HEK293 (cell line): Measurements from ENCODE around the gene ATP12A.

ENCODE experiments used
- CTCF ChIA-PET: fragments of 350-600 bp; formaldehyde crosslinking; extraction: SDS; loops from one replicate; lab custom pipeline; 2021; ENCODE audit warnings: antibody characterized with exemption; lab: Yijun Ruan, JAX
- POLR2A ChIA-PET: fragments of 300-600 bp; formaldehyde crosslinking; extraction: SDS; loops from one replicate; lab custom pipeline; 2020; ENCODE audit warnings: antibody characterized with exemption, inconsistent platforms; lab: Yijun Ruan, JAX
- H3K27ac ChIP-seq: fragments of 200-500 bp; sonication (Bioruptor generic); 2 replicates; pipeline ENCODE4 v1.5.1; 2014; ENCODE audit warnings: low read depth, low read length, control low read depth, inconsistent platforms; ENCODE audit errors: extremely low read depth
- H3K36me3 ChIP-seq, 2 experiments: fragments of 200-500 bp in 1 of 2; sonication (Bioruptor generic) in 1 of 2; 1 replicate in 1 of 2; 2 replicates in 1 of 2; pipeline ENCODE4 v1.5.1; 2014 to 2017; ENCODE audit warnings: inconsistent platforms in 2 of 2, low read length in 2 of 2; ENCODE audit not compliant: control insufficient read depth in 2 of 2, insufficient read depth in 1 of 2
- H3K4me1 ChIP-seq: fragments of 200-500 bp; sonication (Bioruptor generic); 2 replicates; pipeline ENCODE4 v1.5.1; 2014; ENCODE audit warnings: mild to moderate bottlenecking, low read length, inconsistent platforms; ENCODE audit not compliant: control insufficient read depth, insufficient read depth
- H3K4me3 ChIP-seq: 2 replicates; pipeline ENCODE4 v1.5.1; 2011; ENCODE audit warnings: low read depth, mild to moderate bottlenecking, control low read depth, low read length, moderate library complexity
- H3K9me3 ChIP-seq: fragments of 200-500 bp; sonication (Bioruptor generic); 2 replicates; pipeline ENCODE4 v1.5.1; 2014; ENCODE audit warnings: low read depth, low read length, inconsistent platforms; ENCODE audit not compliant: control insufficient read depth, insufficient read depth
- CTCF ChIP-seq: fragments of 450-650 bp; formaldehyde crosslinking; IDR thresholded peaks from 2 replicates; pipeline ENCODE4 v1.5.1; 2016; ENCODE audit warnings: missing biosample characterization, missing genetic modification characterization
- EGR2 ChIP-seq: fragments of 450-650 bp; formaldehyde crosslinking; IDR thresholded peaks from 2 replicates; pipeline ENCODE4 v1.5.1; 2016; ENCODE audit warnings: low read depth, missing biosample characterization, missing genetic modification characterization
- GFI1B ChIP-seq: fragments of 450-650 bp; formaldehyde crosslinking; IDR thresholded peaks from 2 replicates; pipeline ENCODE4 v1.5.1; 2016; ENCODE audit warnings: missing biosample characterization, missing genetic modification characterization
- GLI4 ChIP-seq: fragments of 450-650 bp; formaldehyde crosslinking; IDR thresholded peaks from 2 replicates; pipeline ENCODE4 v1.5.1; 2016; ENCODE audit warnings: missing biosample characterization, missing genetic modification characterization
- GLIS1 ChIP-seq: fragments of 450-650 bp; formaldehyde crosslinking; IDR thresholded peaks from 2 replicates; pipeline ENCODE4 v1.5.1; 2016; ENCODE audit warnings: missing biosample characterization, missing genetic modification characterization
- IKZF3 ChIP-seq: fragments of 450-650 bp; IDR thresholded peaks from 2 replicates; pipeline ENCODE4 v1.5.0; 2018; ENCODE audit warnings: missing biosample characterization, mild to moderate bottlenecking, missing genetic modification characterization, moderate library complexity
- INSM2 ChIP-seq: fragments of 450-650 bp; formaldehyde crosslinking; IDR thresholded peaks from 2 replicates; pipeline ENCODE4 v1.5.1; 2016; ENCODE audit warnings: missing biosample characterization, missing genetic modification characterization
- SCRT2 ChIP-seq: fragments of 450-650 bp; formaldehyde crosslinking; IDR thresholded peaks from 2 replicates; pipeline ENCODE4 v1.5.1; 2016; ENCODE audit warnings: missing biosample characterization, missing genetic modification characterization
- TSHZ1 ChIP-seq: fragments of 450-650 bp; formaldehyde crosslinking; IDR thresholded peaks from 2 replicates; pipeline ENCODE4 v1.5.1; 2016; ENCODE audit warnings: missing biosample characterization, missing genetic modification characterization, borderline replicate concordance
- ZBTB6 ChIP-seq: fragments of 450-650 bp; formaldehyde crosslinking; IDR thresholded peaks from 2 replicates; pipeline ENCODE4 v1.5.1; 2017; ENCODE audit warnings: missing biosample characterization, missing genetic modification characterization
- ZFP37 ChIP-seq: fragments of 450-650 bp; formaldehyde crosslinking; IDR thresholded peaks from 2 replicates; pipeline ENCODE4 v1.5.1; 2016; ENCODE audit warnings: missing biosample characterization, missing genetic modification characterization
- ZFP69B ChIP-seq: fragments of 450-650 bp; formaldehyde crosslinking; IDR thresholded peaks from 2 replicates; pipeline ENCODE4 v1.5.1; 2016; ENCODE audit warnings: missing biosample characterization, missing genetic modification characterization
- ZNF10 ChIP-seq: fragments of 450-650 bp; formaldehyde crosslinking; IDR thresholded peaks from 2 replicates; pipeline ENCODE4 v1.5.1; 2017; ENCODE audit warnings: missing biosample characterization, missing genetic modification characterization
- ZNF155 ChIP-seq: fragments of 450-650 bp; formaldehyde crosslinking; IDR thresholded peaks from 2 replicates; pipeline ENCODE4 v1.5.1; 2016; ENCODE audit warnings: missing biosample characterization, missing genetic modification characterization
- ZNF211 ChIP-seq: fragments of 450-650 bp; formaldehyde crosslinking; IDR thresholded peaks from 2 replicates; pipeline ENCODE4 v1.5.1; 2016; ENCODE audit warnings: low read depth, missing biosample characterization, missing genetic modification characterization
- ZNF214 ChIP-seq: fragments of 450-650 bp; formaldehyde crosslinking; IDR thresholded peaks from 2 replicates; pipeline ENCODE4 v1.5.1; 2017; ENCODE audit warnings: missing biosample characterization, mild to moderate bottlenecking, missing genetic modification characterization, borderline replicate concordance
- ZNF23 ChIP-seq: fragments of 450-650 bp; formaldehyde crosslinking; IDR thresholded peaks from 2 replicates; pipeline ENCODE4 v1.5.1; 2016; ENCODE audit warnings: missing biosample characterization, missing genetic modification characterization, borderline replicate concordance
- ZNF350 ChIP-seq: fragments of 450-650 bp; formaldehyde crosslinking; IDR thresholded peaks from 2 replicates; pipeline ENCODE4 v1.5.0; 2017; ENCODE audit warnings: missing biosample characterization, mild to moderate bottlenecking, missing genetic modification characterization
- ZNF600 ChIP-seq: fragments of 450-650 bp; formaldehyde crosslinking; IDR thresholded peaks from 2 replicates; pipeline ENCODE4 v1.5.1; 2016; ENCODE audit warnings: missing biosample characterization, missing genetic modification characterization
- TF ChIP-seq, protein P1 (sequence below): fragments of 450-650 bp; formaldehyde crosslinking; IDR thresholded peaks from 2 replicates; pipeline ENCODE4 v1.5.1; 2016; ENCODE audit warnings: missing biosample characterization, missing genetic modification characterization, low read depth

The ATP12A gene

DNA sequence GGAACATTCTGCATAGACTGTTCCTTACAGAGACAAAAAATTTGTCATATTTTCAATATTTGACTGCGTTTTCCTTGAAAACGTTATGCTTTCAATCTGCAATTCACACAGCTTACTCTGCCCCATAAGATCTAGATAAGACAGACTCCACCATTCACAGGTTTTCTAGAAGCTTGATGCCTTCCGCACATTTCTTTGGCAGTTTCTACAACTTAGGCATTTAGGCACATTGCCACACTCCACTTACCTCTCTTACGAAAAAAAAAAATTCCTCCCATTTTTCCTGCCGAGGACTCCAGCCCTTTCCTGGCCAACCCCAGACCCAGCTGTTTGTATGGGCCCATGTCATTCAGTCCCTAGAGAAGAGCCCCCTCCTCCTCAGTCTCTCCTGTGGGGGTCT is 11.2 kb downstream of the ATP12A start:
- H3K27ac ChIP-seq: no peak overlapping the region

GRCh38 chr13:24692561-24692960 is 12.4 kb downstream of the ATP12A start:
- ChIA-PET CTCF (interaction anchor here (0.9 to 4.2 kb wide), 7 partner anchors 9 to 33 kb away, joined by 3 to 48 read pairs (median 7); no protein-coding TSS in a partner anchor), POLR2A (no interaction called here)
- Histone ChIP-seq H3K27ac (no peak overlapping the region), H3K9me3 (no peaks in the 10 kb centered on the region), H3K4me3 (no peak overlapping the region), H3K4me1 (peaks cover 3% of the 10 kb centered on the region; the same call in 1 of the 2 replicates), H3K36me3 (no peaks in the 10 kb centered on the region)
- no peak for TF ChIP-seq IKZF3 (tag by site-specific recombination)
- TF ChIP-seq GFI1B (tag by site-specific recombination): no peak
- TF ChIP-seq ZBTB6 (tag by site-specific recombination): no peak
- TF ChIP-seq GLI4 (tag by site-specific recombination): no peak
- TF ChIP-seq ZNF23: no peak
- TF ChIP-seq ZNF211 (tag by site-specific recombination): no peak
- no peak for TF ChIP-seq ZNF600 (tag by site-specific recombination)
- no peak for TF ChIP-seq ZNF214
- TF ChIP-seq ZNF10 (tag by site-specific recombination): no peak
- TF ChIP-seq SCRT2 (tag by site-specific recombination): no peak
- TF ChIP-seq, protein P1, sequence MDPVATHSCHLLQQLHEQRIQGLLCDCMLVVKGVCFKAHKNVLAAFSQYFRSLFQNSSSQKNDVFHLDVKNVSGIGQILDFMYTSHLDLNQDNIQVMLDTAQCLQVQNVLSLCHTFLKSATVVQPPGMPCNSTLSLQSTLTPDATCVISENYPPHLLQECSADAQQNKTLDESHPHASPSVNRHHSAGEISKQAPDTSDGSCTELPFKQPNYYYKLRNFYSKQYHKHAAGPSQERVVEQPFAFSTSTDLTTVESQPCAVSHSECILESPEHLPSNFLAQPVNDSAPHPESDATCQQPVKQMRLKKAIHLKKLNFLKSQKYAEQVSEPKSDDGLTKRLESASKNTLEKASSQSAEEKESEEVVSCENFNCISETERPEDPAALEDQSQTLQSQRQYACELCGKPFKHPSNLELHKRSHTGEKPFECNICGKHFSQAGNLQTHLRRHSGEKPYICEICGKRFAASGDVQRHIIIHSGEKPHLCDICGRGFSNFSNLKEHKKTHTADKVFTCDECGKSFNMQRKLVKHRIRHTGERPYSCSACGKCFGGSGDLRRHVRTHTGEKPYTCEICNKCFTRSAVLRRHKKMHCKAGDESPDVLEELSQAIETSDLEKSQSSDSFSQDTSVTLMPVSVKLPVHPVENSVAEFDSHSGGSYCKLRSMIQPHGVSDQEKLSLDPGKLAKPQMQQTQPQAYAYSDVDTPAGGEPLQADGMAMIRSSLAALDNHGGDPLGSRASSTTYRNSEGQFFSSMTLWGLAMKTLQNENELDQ (tag by site-specific recombination): no peak
- no peak for TF ChIP-seq ZNF155
- TF ChIP-seq ZFP69B (tag by site-specific recombination): no peak
- no peak for TF ChIP-seq TSHZ1 (tag by site-specific recombination)

More for the DNA sequence above, 11.2 kb downstream of the ATP12A start:
- H3K9me3 ChIP-seq: no peaks in the 10 kb centered on the region
- H3K4me3 ChIP-seq: no peak overlapping the region
- POLR2A ChIA-PET: no interaction called here
- H3K4me1 ChIP-seq: peaks cover 3% of the 10 kb centered on the region; the same call in 1 of the 2 replicates
- no peaks in the 10 kb centered on the region for H3K36me3 ChIP-seq
- TF ChIP-seq CTCF (tag by site-specific recombination) (no peak), EGR2 (no peak), INSM2 (tag by site-specific recombination) (no peak), GLIS1 (tag by site-specific recombination) (no peak), ZFP37 (tag by site-specific recombination) (no peak), ZNF350 (tag by site-specific recombination) (no peak)
- CTCF ChIA-PET: interaction anchor here (0.5 to 4.2 kb wide), 4 partner anchors 9 to 304 kb away, joined by 3 to 48 read pairs (median 24); no protein-coding TSS in a partner anchor
